Gastrocnemius medialis (tissue), 4 donors: ENCODE measurements around the gene PTF1A. TPM values are rescaled to one million over a fixed set of nuclear protein-coding genes. Genes with fewer than 3 reads are reported as not detected.
"Not testable (repeated sequence)": the region's sequence is repeated elsewhere in the genome, so short reads cannot be mapped to it uniquely, and the experiment has no call there.

Source experiments
- ATAC-seq, 2 donors: fragments of 150-250 bp; one replicate each; pipeline ENCODE4 v1.9.1; 2016
- DNase-seq, 2 donors: peaks; one replicate each; pipeline ENCODE4 v3.0.0-alpha.2; 2019
- H3K27ac ChIP-seq, 4 donors: fragments of 200-600 bp; sonication (generic); 1 replicate in 1 of 4; 2 replicates in 3 of 4; pipeline ENCODE4 v1.5.1; 2016 to 2018; ENCODE audit warnings: mild to moderate bottlenecking in 2 of 4, moderate library complexity in 1 of 4
- H3K27me3 ChIP-seq, 3 donors: fragments of 200-600 bp; sonication (generic) in 2 of 3; 1 replicate in 1 of 3; 2 replicates in 2 of 3; pipeline versions ENCODE4 v1.5.1 to v1.6.0; 2016 to 2019; ENCODE audit warnings: mild to moderate bottlenecking in 1 of 3, moderate library complexity in 1 of 3
- H3K36me3 ChIP-seq, 2 donors: fragments of 200-600 bp; sonication (generic) in 1 of 2; one replicate each; pipeline ENCODE4 v1.5.1; 2017 to 2018
- H3K4me1 ChIP-seq, 2 donors: fragments of 200-600 bp; sonication (generic) in 1 of 2; one replicate each; pipeline ENCODE4 v1.5.1; 2016 to 2017; ENCODE audit warnings: mild to moderate bottlenecking in 2 of 2
- H3K4me3 ChIP-seq, 4 donors: fragments of 200-600 bp; sonication (generic) in 3 of 4; 1 replicate in 1 of 4; 2 replicates in 3 of 4; pipeline ENCODE4 v1.5.1; 2016 to 2019; ENCODE audit warnings: mild to moderate bottlenecking in 2 of 4
- H3K9me3 ChIP-seq, 3 donors: fragments of 200-600 bp; sonication (generic) in 2 of 3; 1 replicate in 1 of 3; 2 replicates in 2 of 3; pipeline ENCODE4 v1.5.1; 2016 to 2019
- CTCF ChIP-seq, 5 experiments: fragments of 450-650 bp in 3 of 5; fragments of 200-600 bp in 2 of 5; sonication (generic) in 2 of 5; IDR thresholded peaks in 4 of 5; conservative IDR thresholded peaks in 1 of 5; 1 replicate in 4 of 5; 2 replicates in 1 of 5; pipeline ENCODE4 v1.5.1; 2016 to 2019; ENCODE audit warnings: antibody characterized with exemption in 5 of 5, mild to moderate bottlenecking in 3 of 5, moderate library complexity in 3 of 5
- POLR2A ChIP-seq, 2 donors: fragments of 450-650 bp; IDR thresholded peaks; one replicate each; pipeline ENCODE4 v1.6.1; 2017; ENCODE audit warnings: antibody characterized with exemption in 2 of 2, mild to moderate bottlenecking in 2 of 2, moderate library complexity in 2 of 2
- in situ Hi-C, 4 donors: fragments of 200-750 bp; cut with MboI; loops; one replicate each; pipeline versions ENCODE4 v1.15.0 to v1.8.0; 2017; ENCODE audit warnings: low sequenced_read_pairs in 4 of 4
- intact Hi-C: fragments of 100-400 bp; cut with DNase I; formaldehyde crosslinking; loops from one replicate; pipeline ENCODE4 v1.15.1; 2023; ENCODE audit warnings: low total_unique reads
- total RNA-seq, 4 donors: library from RNA; depleted of rRNA; stranded (reverse); fragments of >200 nt; gene quantifications; one replicate each; pipeline versions ENCODE4 v1.1.0 to v1.2.3, GENCODE V29; 2016

PTF1A gene
- total RNA-seq, 4 donors from 2014 or later = not detected

GRCh38 chr10:23230582-23230981, 38.5 kb downstream of the PTF1A start:
- Histone ChIP-seq H3K4me3 (no peak overlapping the region), H3K27ac (no peak overlapping the region), H3K36me3 (no peaks in the 10 kb centered on the region), H3K9me3 (no peaks in the 10 kb centered on the region), H3K4me1 (no peaks in the 10 kb centered on the region), H3K27me3 (no peaks in the 10 kb centered on the region)
- no peak for TF ChIP-seq CTCF (IDR thresholded peaks at IDR 0.05 in 4 of 5, conservative IDR thresholded peaks at IDR 0.05 in 1 of 5)
- TF ChIP-seq POLR2A (IDR thresholded peaks at IDR 0.05) = no peak
- DNase-seq = no peak
- no peak for ATAC-seq
- intact Hi-C loops = no loop called here
- in situ Hi-C loops = no loop called here

- intact Hi-C loops (no loop called here), in situ Hi-C loops (no loop called here)
- no peak overlapping the region for H3K4me3 ChIP-seq
- no peaks in the 10 kb centered on the region for H3K4me1 ChIP-seq
- no peak overlapping the region for H3K27ac ChIP-seq
- H3K9me3 ChIP-seq = no peaks in the 10 kb centered on the region
- DNase-seq (no peak), ATAC-seq (no peak)
- no peaks in the 10 kb centered on the region for H3K36me3 ChIP-seq
- TF ChIP-seq CTCF (IDR thresholded peaks at IDR 0.05 in 4 of 5, conservative IDR thresholded peaks at IDR 0.05 in 1 of 5) (no peak), POLR2A (IDR thresholded peaks at IDR 0.05) (no peak)
- H3K27me3 ChIP-seq = no peaks in the 10 kb centered on the region
These were observed 45.9 kb downstream of the PTF1A start for GRCh38 chr10:23238015-23238414.

- H3K4me3 ChIP-seq, DNase-seq, H3K27ac ChIP-seq, H3K9me3 ChIP-seq, H3K36me3 ChIP-seq, intact Hi-C loops, in situ Hi-C loops, H3K27me3 ChIP-seq, H3K4me1 ChIP-seq, ATAC-seq: not testable (repeated sequence)
These were observed 49.7 kb downstream of the PTF1A start for GRCh38 chr10:23241779-23242178.

Other genes with a start within 250 kb of the PTF1A start
- 10 to 100 TPM; 24.3 to 43.5 (median 29.4) TPM for gene MSRB2, start 96.7 kb upstream of the PTF1A start, total RNA-seq
- under 1 TPM in 1 of 4 donors, not detected in 3; 0.09 TPM for gene C10orf67, start 152.5 kb downstream of the PTF1A start, total RNA-seq
- gene OTUD1, start 246.8 kb downstream of the PTF1A start, total RNA-seq = 10 to 100 TPM in 1 of 4 donors, 1 to 10 TPM in 3; 5.3 to 16.9 (median 7.7) TPM